ENCODE results near the gene DPAGT1.

The DPAGT1 gene

GRCh38 chr11:119148720-119149017, 47.0 kb upstream of the DPAGT1 start (continued):
- no peak for TF ChIP-seq INSM2 (tag by site-specific recombination; IDR thresholded peaks at IDR 0.05)
- TF ChIP-seq ZNF514 (tag by site-specific recombination; IDR thresholded peaks at IDR 0.05), result no peak
- no peak for TF ChIP-seq ZBTB8A (tag by site-specific recombination; IDR thresholded peaks at IDR 0.05)
- TF ChIP-seq ZNF341 (tag by site-specific recombination; IDR thresholded peaks at IDR 0.05; ENCODE audit: low read depth), result peak; percentile 25; the same call in 1 of the 2 replicates
- TF ChIP-seq, protein P1, sequence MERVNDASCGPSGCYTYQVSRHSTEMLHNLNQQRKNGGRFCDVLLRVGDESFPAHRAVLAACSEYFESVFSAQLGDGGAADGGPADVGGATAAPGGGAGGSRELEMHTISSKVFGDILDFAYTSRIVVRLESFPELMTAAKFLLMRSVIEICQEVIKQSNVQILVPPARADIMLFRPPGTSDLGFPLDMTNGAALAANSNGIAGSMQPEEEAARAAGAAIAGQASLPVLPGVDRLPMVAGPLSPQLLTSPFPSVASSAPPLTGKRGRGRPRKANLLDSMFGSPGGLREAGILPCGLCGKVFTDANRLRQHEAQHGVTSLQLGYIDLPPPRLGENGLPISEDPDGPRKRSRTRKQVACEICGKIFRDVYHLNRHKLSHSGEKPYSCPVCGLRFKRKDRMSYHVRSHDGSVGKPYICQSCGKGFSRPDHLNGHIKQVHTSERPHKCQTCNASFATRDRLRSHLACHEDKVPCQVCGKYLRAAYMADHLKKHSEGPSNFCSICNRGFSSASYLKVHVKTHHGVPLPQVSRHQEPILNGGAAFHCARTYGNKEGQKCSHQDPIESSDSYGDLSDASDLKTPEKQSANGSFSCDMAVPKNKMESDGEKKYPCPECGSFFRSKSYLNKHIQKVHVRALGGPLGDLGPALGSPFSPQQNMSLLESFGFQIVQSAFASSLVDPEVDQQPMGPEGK (tag by site-specific recombination; IDR thresholded peaks at IDR 0.05), result no peak
- peak; percentile 52; the same call in 1 of the 2 replicates for TF ChIP-seq ZEB2 (tag by site-specific recombination; IDR thresholded peaks at IDR 0.05)
- no peak for TF ChIP-seq ZNF621 (tag by site-specific recombination; IDR thresholded peaks at IDR 0.05)
- TF ChIP-seq SALL2 (tag by site-specific recombination; IDR thresholded peaks at IDR 0.05; ENCODE audit: borderline replicate concordance), result no peak
- no peak for TF ChIP-seq ZNF223 (tag by site-specific recombination; IDR thresholded peaks at IDR 0.05)
- no peak for TF ChIP-seq ZNF548 (tag by site-specific recombination; IDR thresholded peaks at IDR 0.05)
- no peak for TF ChIP-seq WT1 (tag by site-specific recombination; IDR thresholded peaks at IDR 0.05)
- TF ChIP-seq ZNF391 (tag by site-specific recombination; IDR thresholded peaks at IDR 0.05; ENCODE audit: borderline replicate concordance, low read depth), result no peak; the same call in 1 of the 2 replicates
- TF ChIP-seq ZNF202 (tag by site-specific recombination; IDR thresholded peaks at IDR 0.05; ENCODE audit: borderline replicate concordance), result no peak

GRCh38 chr11:119147604-119148333, 46.1 kb upstream of the DPAGT1 start:
- TF ChIP-seq ZNF214 (tag by site-specific recombination; IDR thresholded peaks at IDR 0.05; ENCODE audit: borderline replicate concordance) (no peak), GLIS2 (tag by site-specific recombination; IDR thresholded peaks at IDR 0.05) (no peak), ZNF692 (tag by site-specific recombination; IDR thresholded peaks at IDR 0.05) (no peak), ZNF658 (tag by site-specific recombination; IDR thresholded peaks at IDR 0.05) (no peak), ZNF664 (tag by site-specific recombination; IDR thresholded peaks at IDR 0.05) (peak; percentile 88), ZNF10 (tag by site-specific recombination; IDR thresholded peaks at IDR 0.05) (peak; percentile 82), ZNF366 (tag by site-specific recombination; conservative IDR thresholded peaks at IDR 0.05) (no peak), SCRT2 (tag by site-specific recombination; IDR thresholded peaks at IDR 0.05) (peak; percentile 37; the same call in 1 of the 2 replicates), ZBTB48 (tag by site-specific recombination; IDR thresholded peaks at IDR 0.05) (peak; percentile 75; the same call in 1 of the 2 replicates), ZBTB44 (tag by site-specific recombination; IDR thresholded peaks at IDR 0.05) (no peak)
- TF ChIP-seq, protein P2, sequence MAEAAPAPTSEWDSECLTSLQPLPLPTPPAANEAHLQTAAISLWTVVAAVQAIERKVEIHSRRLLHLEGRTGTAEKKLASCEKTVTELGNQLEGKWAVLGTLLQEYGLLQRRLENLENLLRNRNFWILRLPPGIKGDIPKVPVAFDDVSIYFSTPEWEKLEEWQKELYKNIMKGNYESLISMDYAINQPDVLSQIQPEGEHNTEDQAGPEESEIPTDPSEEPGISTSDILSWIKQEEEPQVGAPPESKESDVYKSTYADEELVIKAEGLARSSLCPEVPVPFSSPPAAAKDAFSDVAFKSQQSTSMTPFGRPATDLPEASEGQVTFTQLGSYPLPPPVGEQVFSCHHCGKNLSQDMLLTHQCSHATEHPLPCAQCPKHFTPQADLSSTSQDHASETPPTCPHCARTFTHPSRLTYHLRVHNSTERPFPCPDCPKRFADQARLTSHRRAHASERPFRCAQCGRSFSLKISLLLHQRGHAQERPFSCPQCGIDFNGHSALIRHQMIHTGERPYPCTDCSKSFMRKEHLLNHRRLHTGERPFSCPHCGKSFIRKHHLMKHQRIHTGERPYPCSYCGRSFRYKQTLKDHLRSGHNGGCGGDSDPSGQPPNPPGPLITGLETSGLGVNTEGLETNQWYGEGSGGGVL (tag by site-specific recombination; IDR thresholded peaks at IDR 0.05), result 0 out of 2 replicates have a peak, but pooled peaks have one; percentile 24
- TF ChIP-seq, protein P3, sequence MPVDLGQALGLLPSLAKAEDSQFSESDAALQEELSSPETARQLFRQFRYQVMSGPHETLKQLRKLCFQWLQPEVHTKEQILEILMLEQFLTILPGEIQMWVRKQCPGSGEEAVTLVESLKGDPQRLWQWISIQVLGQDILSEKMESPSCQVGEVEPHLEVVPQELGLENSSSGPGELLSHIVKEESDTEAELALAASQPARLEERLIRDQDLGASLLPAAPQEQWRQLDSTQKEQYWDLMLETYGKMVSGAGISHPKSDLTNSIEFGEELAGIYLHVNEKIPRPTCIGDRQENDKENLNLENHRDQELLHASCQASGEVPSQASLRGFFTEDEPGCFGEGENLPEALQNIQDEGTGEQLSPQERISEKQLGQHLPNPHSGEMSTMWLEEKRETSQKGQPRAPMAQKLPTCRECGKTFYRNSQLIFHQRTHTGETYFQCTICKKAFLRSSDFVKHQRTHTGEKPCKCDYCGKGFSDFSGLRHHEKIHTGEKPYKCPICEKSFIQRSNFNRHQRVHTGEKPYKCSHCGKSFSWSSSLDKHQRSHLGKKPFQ (tag by site-specific recombination; IDR thresholded peaks at IDR 0.05), result 0 out of 2 replicates have a peak, but pooled peaks have one; percentile 26
- H3K36me3 ChIP-seq (ENCODE audit: control insufficient read depth in 2 of 2, insufficient read depth in 1 of 2, low read length in 2 of 2), result peaks cover 0 to 6% of the 10 kb centered on the region in 2 experiments; a peak in 1 of 3 replicates
- H3K4me3 ChIP-seq (ENCODE audit: low read depth, low read length), result no peak overlapping the region
- H3K4me1 ChIP-seq (ENCODE audit: control insufficient read depth, insufficient read depth, low read length), result no peaks in the 10 kb centered on the region
- ChIA-PET CTCF (interaction anchor here (0.6 to 1.3 kb wide), 6 partner anchors 13 to 274 kb away, joined by 3 to 7 read pairs (median 4); no protein-coding TSS in a partner anchor), POLR2A (interaction anchor here (0.6 to 1.8 kb wide), 4 partner anchors 22 to 216 kb away, joined by 3 to 6 read pairs (median 3); partner anchors contain the start of gene MCAM)
- H3K9me3 ChIP-seq (ENCODE audit: control insufficient read depth, insufficient read depth, low read depth, low read length), result no peaks in the 10 kb centered on the region
- no peak overlapping the region for H3K27ac ChIP-seq (ENCODE audit: extremely low read depth, low read depth, low read length)
